AG20443 (cell line): ENCODE data around the gene ZNF317.
A peak's percentile ranks its signal among the peaks of the same experiment; 100 is the strongest.

Source experiments
- DNase-seq: peaks from one replicate; pipeline ENCODE4 v3.0.0; 2012; ENCODE audit warnings: low spot score, mixed read lengths

Gene ZNF317

GRCh38 chr19:9140159-9140874 is at the start of gene ZNF317:
Gene ZNF317 (plus strand): TSS chr19:9140397. CDS start chr19:9156017, 15,620 bp downstream.
- DNase-seq: peak; percentile 94

- no peak for DNase-seq
Observed at GRCh38 chr19:9107375-9107774, 32.8 kb upstream of the ZNF317 start, which contains the start of gene OR7G2. Gene OR7G2 (minus strand): TSS chr19:9107475. CDS start chr19:9103243, 4,232 bp downstream.

GRCh38 chr19:9109959-9110358 is 30.2 kb upstream of the ZNF317 start:
- DNase-seq: no peak

DNA sequence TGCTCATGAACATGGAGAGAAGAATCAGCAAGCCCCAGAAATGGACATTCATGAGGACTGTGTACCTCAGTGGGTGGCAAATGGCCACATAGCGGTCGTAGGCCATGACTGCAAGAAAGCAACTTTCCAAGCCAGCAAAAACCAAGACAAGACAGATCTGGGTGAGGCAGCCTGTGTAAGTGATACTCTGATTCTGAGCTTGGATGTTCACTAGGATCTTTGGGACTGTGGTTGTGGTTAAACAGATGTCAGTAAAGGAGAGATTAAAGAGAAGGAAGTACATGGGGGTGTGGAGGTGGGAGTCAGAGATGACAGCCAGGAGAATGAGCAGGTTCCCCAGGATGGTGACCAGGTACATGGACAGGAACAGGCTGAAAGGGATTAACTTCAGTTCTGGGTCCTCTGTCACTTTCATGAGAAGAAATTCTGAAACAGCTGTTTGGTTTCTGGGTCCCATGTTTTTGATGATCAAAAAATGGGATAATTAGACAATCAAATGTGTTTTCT is 24.8 kb upstream of the ZNF317 start, which contains the start of gene OR7G1:
Gene OR7G1, minus strand, starts transcription at position 457 of the 507 bp plus-strand sequence. Its CDS starts 0 bp downstream, at position 457.
- DNase-seq: no peak

DNA sequence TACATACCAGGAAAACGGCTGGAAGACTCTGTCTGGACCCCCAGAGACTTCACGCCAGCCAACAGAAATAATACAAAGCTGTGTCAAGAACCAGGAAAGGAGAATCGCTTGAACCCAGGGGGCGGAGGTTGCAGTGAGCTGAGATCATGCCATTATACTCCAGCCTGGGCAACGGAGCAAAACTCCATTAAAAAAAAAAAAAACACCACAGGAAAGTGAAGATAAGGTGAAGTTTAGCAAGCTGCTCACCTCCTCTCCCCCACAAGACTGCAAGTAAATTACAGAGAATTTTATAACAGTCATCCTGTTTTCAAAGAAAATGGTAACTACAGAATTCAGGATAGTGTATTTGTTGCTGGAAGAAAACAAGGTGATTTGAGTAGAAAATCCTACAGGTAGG is 23.6 kb upstream of the ZNF317 start:
- no peak for DNase-seq

DNA sequence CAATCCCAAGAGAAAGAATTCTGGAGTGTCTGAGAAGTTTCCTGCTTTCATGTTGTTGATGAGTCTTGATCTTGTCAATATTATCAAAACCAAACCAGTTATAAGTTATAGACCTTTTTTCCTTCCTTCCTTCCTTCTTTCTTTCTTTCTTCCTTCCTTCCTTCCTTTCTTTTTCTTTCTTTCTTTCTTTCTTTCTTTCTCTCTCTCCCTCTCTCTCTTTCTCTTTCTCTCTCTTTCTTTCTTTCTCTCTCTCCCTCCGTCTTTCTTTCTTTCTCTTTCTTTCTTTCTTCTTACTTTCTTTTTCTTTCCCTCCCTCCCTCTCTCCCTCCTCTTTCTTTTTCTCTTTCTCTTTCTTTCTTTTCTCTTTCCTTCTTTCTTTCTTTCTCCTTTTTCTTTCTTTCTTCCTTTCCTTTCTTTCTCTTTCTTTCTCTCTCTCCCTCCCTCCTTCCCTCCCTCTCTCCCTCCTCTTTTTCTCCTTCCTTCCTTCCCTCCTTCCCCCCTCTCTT is 13.2 kb upstream of the ZNF317 start, which contains the start of gene OR7G3:
Gene OR7G3, minus strand, starts transcription at position 51 of the 506 bp plus-strand sequence. Its CDS starts 0 bp downstream, at position 51.
- no peak for DNase-seq

DNA sequence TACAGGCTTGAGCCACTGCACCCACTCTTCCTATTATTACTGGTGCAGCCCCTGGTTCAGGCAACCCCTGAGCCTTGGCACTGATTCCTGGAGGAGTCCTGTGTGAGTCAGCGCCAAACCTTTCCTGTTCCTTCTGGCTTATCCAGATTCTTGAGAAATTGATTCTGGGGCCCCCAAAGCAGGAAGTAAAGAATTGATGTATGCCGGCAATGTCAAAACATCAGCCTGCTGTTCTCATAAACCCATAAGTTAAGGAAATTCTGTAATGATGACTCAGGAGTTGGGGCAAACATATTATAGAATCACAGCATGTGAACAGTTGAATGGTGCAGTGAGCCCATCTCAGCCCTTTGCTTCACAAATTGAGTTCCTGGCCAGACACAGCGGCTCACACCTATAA is 12.0 kb upstream of the ZNF317 start:
- DNase-seq: no peak

GRCh38 chr19:9130965-9131364 is 9.2 kb upstream of the ZNF317 start:
- no peak for DNase-seq

DNA sequence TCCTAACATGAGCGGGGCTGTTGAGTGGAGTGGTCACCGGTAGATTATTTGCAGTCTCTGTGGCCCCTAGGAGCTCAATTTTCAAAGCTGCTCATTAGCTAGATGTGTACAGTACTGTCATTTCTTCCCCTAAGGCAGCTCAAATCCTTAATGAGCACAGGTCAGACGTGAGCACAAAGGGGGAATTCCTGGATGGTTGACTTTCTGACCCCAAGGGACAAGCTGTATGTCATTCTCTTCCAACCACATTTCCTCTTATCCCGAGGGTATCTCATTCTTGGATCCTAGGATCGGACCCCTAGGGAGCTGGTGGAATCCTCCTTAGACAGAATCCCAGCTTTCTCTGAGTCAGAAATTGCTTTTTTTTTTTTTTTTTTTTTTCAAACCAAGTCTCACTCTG is 7.8 kb upstream of the ZNF317 start:
- DNase-seq: no peak

- no peak for DNase-seq
Observed at GRCh38 chr19:9139609-9140158, 513 bp upstream of the ZNF317 start.

- no peak for DNase-seq
Observed at GRCh38 chr19:9144920-9145319, 4.7 kb downstream of the ZNF317 start.

- no peak for DNase-seq
Observed at GRCh38 chr19:9146882-9147281, 6.7 kb downstream of the ZNF317 start.

DNA sequence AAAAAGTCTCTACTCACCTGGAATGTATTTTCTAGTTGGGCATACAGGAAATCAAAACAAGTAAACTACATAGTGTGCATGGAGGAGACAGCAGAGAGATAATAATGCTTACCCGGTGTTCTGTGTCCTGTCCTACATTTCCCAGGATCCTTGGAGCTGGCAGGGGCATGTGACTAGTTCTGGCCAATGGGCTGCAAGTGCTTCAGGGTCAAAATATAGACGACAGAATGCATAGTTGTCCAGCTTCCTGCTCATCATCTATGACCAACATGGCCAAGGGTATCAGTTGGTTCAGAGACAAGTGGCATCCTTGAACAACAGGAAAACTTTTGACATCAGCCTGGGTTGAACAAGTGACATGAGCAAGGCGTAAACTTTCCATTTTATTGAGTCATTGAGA is 8.5 kb downstream of the ZNF317 start:
- DNase-seq: no peak

- DNase-seq: no peak
Observed at GRCh38 chr19:9149997-9150396, 9.8 kb downstream of the ZNF317 start.

- DNase-seq: no peak
Observed at GRCh38 chr19:9150650-9151049, 10.5 kb downstream of the ZNF317 start.

GRCh38 chr19:9151367-9151766 is 11.2 kb downstream of the ZNF317 start:
- DNase-seq: no peak

DNA sequence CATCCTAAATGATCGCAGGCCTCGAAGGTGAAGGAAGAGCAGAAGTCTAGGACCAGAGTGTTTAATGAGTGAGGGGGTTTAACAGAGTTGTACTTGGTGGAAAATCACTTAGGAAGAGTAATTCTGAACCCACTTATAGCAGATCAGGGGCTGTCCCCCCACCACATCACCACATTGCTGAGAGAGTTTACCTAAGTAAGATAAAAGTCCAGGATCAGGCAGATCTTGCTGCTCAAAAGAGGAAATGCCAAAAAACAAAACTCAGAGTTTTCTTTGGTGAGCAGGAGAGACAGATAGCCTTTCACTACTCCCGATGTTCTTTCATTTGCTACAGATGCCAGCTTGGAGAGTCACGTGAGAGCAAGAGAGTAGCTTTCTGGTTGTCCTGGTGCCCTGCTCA is 15.4 kb downstream of the ZNF317 start:
- no peak for DNase-seq

DNA sequence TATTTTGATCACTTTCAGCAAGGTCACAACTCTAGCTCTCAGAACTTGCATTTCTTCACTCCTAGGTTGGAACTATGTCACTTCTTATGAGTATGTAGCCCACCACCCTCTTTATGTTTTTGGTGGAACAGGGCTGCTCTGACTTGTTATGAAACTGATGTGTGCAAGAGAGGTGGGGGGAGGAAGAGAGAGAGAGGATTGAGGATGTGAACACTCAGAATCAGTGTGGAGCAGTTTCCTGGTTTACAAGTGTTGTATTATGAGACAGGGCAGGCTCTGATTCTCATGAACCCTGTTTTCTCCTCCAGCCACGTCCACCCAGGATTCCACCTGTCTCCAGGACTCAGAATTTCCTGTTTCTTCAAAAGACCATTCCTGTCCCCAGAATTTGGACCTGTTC is 16.1 kb downstream of the ZNF317 start:
- DNase-seq: no peak

- no peak for DNase-seq
Observed at GRCh38 chr19:9159891-9160290, 19.7 kb downstream of the ZNF317 start.

- DNase-seq: no peak
Observed at GRCh38 chr19:9161427-9161826, 21.2 kb downstream of the ZNF317 start.

- no peak for DNase-seq
Observed at GRCh38 chr19:9165261-9165660, 25.1 kb downstream of the ZNF317 start.

DNA sequence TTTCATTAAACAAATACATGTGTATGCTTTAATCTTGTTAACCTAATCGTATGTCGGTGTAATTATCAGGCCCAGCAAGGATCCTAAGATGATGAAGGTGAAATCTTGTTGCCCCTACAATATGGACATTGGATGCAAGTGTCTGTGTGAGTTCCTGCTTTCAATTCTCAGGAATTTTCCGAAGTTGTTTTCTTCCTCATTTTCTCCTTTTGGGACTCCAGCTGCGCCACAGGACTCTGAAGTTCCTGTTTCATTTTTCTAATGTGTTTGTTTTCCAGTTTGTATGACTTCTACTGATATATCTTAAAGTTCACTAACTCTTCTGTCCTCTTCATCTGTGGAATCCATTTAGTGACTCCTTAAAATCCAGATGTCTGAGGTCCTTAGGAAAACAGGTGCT is 26.6 kb downstream of the ZNF317 start:
- no peak for DNase-seq

DNA sequence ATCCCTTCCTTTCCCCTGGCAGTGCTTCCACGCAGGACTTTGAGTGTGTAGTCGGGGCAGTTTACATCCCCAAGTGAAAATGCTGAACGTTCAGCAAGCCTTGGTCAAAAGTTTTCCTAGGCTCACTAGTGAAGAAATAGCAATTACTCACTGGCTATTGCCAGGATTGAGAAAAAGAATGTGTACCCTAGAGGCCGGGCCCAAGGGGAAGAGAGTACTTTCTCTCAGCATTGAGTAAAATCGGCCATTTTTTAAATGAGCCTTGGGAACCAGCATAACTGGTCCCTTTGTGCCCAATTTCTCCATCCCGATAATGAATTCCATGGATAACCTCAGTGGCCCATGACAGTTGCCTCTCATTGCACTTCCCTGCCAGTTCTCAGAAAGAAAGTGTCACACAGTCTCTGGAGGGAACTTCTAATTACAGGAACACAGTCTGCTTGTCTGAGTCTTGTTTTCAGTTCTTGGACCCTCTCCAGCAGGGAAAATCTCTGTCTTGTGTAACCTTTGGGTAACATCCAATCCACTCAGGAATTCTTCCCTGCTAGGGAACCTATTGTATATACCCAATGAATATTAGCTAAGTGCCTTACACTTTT is 31.3 kb downstream of the ZNF317 start:
- DNase-seq: no peak
